Measurements from ENCODE around the gene SLC46A3. TPM values are rescaled to one million over a fixed set of nuclear protein-coding genes. Genes with fewer than 3 reads are reported as not detected.

Gene SLC46A3
- total RNA-seq, 2 donors from 2014 or later = 8.2 to 16.8 TPM

GRCh38 chr13:28716511-28716910 lies 2.3 kb downstream of the SLC46A3 start:
- Histone ChIP-seq H3K4me1 (replicated peaks) (no peaks in the 10 kb centered on the region), H3K36me3 (no peaks in the 10 kb centered on the region), H3K9me3 (no peaks in the 10 kb centered on the region), H3K4me3 (no peak overlapping the region), H3K27ac (no peak overlapping the region), H3K27me3 (replicated peaks; ENCODE audit: insufficient read depth) (no peaks in the 10 kb centered on the region)
- intact Hi-C loops (cut with DNase I) = loop anchor here (5.0 kb wide), 1 partner anchor 59 kb away; the partner anchor contains the start of gene POMP
- WGBS = 31% methylated on average over 8 of the region's 8 CpGs
- TF ChIP-seq POLR2AphosphoS5 (IDR thresholded peaks at IDR 0.05) (no peak), POLR2A (IDR thresholded peaks at IDR 0.05) (no peak)
- TF ChIP-seq, protein P1, sequence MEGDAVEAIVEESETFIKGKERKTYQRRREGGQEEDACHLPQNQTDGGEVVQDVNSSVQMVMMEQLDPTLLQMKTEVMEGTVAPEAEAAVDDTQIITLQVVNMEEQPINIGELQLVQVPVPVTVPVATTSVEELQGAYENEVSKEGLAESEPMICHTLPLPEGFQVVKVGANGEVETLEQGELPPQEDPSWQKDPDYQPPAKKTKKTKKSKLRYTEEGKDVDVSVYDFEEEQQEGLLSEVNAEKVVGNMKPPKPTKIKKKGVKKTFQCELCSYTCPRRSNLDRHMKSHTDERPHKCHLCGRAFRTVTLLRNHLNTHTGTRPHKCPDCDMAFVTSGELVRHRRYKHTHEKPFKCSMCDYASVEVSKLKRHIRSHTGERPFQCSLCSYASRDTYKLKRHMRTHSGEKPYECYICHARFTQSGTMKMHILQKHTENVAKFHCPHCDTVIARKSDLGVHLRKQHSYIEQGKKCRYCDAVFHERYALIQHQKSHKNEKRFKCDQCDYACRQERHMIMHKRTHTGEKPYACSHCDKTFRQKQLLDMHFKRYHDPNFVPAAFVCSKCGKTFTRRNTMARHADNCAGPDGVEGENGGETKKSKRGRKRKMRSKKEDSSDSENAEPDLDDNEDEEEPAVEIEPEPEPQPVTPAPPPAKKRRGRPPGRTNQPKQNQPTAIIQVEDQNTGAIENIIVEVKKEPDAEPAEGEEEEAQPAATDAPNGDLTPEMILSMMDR (IDR thresholded peaks at IDR 0.05) = no peak
- no peak for DNase-seq (ENCODE audit: low spot score)

DNA sequence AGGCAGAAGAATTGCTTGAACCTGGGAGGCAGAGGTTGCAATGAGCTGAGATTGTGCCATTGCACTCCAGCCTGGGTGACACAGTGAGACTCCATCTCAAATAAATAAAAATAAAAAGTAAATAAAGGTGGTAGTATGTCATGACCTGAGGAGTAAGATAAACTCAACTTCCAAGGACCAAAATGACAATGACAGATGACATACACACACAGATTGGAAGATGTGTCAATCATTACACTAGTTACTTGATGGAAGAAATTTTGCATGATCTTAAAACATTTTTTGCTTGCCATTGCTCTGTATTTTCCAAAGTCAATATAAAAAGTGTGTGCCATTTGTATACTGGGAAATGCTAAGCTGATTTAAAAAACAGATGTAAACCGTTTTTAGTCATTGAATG lies 4.1 kb downstream of the SLC46A3 start:
- 86% methylated on average over 1 of the region's 1 CpG for WGBS
- Histone ChIP-seq H3K36me3 (no peaks in the 10 kb centered on the region), H3K4me3 (no peak overlapping the region), H3K9me3 (no peaks in the 10 kb centered on the region), H3K27ac (no peak overlapping the region), H3K27me3 (replicated peaks; ENCODE audit: insufficient read depth) (no peaks in the 10 kb centered on the region), H3K4me1 (replicated peaks) (no peaks in the 10 kb centered on the region)
- intact Hi-C loops (cut with DNase I) = loop anchor here (5.0 kb wide), 1 partner anchor 57 kb away; the partner anchor contains the start of gene POMP
- DNase-seq (ENCODE audit: low spot score) = no peak
- TF ChIP-seq, protein P1 (IDR thresholded peaks at IDR 0.05) = no peak
- TF ChIP-seq POLR2A (IDR thresholded peaks at IDR 0.05) (no peak), POLR2AphosphoS5 (IDR thresholded peaks at IDR 0.05) (no peak)

DNA sequence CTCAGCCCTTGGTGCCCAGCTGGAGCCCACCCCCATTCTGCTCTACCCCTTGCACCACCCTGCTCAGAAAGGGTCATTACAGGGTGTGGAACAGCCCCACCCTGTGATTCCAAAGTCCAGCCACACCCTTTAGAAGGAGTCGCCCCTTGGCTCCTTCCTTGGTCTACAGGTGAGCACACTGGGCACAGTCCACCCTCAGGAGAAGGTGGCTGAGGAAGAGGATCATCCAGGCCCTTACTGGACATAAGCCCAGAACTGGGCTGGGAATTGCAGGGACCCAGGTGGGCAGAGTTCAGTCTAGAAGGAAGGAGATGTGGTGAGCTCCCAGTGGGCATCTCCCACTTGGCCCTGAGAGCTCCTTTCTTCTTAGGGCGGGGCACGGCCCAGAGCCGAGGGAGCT lies 8.6 kb downstream of the SLC46A3 start:
- no peaks in the 10 kb centered on the region for H3K9me3 ChIP-seq
- no peaks in the 10 kb centered on the region for H3K27me3 ChIP-seq (replicated peaks; ENCODE audit: insufficient read depth)
- TF ChIP-seq, protein P1 (IDR thresholded peaks at IDR 0.05) = no peak
- TF ChIP-seq POLR2AphosphoS5 (IDR thresholded peaks at IDR 0.05) = no peak
- TF ChIP-seq POLR2A (IDR thresholded peaks at IDR 0.05) = no peak
- H3K4me1 ChIP-seq (replicated peaks) = no peaks in the 10 kb centered on the region
- DNase-seq (ENCODE audit: low spot score) = no peak
- H3K4me3 ChIP-seq = no peak overlapping the region
- intact Hi-C loops (cut with DNase I) = no loop called here
- no peaks in the 10 kb centered on the region for H3K36me3 ChIP-seq
- no peak overlapping the region for H3K27ac ChIP-seq
- WGBS = 90% methylated on average over 4 of the region's 4 CpGs

DNA sequence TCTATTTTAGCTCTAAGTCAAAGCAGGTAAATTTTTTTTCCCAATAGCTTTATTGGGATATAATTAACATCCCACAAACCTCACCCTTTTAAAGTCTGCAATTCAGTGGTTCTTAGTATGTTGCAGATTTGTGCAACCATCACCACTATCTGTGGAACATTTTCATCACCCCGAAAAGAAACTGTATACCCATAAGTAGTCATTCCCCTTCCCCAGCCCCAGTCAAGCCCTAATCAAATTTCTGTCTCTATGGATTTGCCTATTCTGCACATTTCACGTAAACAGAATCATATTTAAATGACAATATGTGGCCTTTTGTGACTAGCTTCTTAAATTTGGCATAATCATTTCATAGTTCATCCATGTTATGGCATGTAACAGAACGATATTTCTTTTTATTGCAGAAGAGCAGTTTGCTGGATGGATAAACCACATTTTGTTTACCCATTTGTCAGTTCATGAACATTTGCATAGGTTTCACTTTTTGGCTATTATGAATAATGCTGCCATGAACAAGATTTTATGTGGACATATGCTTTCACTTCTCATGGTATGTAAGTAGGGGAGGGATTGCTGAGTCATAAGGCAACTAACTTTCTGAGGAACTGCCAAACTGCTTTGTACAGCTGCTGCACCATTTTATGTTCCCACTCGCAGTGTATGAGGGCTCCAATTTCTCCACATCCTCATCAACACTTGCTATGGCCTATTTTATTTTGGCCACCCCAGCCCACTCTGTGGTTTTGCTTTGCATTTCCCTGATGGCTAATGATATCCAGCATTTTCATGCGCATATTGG lies 10.9 kb downstream of the SLC46A3 start:
- DNase-seq (ENCODE audit: low spot score) = no peak
- H3K27ac ChIP-seq = no peak overlapping the region
- H3K4me3 ChIP-seq = no peak overlapping the region
- no peaks in the 10 kb centered on the region for H3K4me1 ChIP-seq (replicated peaks)
- H3K27me3 ChIP-seq (replicated peaks; ENCODE audit: insufficient read depth) = no peaks in the 10 kb centered on the region
- H3K36me3 ChIP-seq = no peaks in the 10 kb centered on the region
- TF ChIP-seq, protein P1 (IDR thresholded peaks at IDR 0.05) = no peak
- no peak for TF ChIP-seq POLR2A (IDR thresholded peaks at IDR 0.05)
- 84% methylated on average over 5 of the region's 5 CpGs for WGBS
- intact Hi-C loops (cut with DNase I) = no loop called here
- H3K9me3 ChIP-seq = no peaks in the 10 kb centered on the region
